Endothelial cell of hepatic sinusoid (primary cell): Measurements from ENCODE around the gene WHRN.

Source experiments
- in situ Hi-C: cut with HindIII; loops from 2 replicates; pipeline ENCODE4 v1.10.0; 2017; ENCODE audit warnings: low sequenced_read_pairs

Gene WHRN

GRCh38 chr9:114428466-114428865 lies 76.8 kb downstream of the WHRN start:
- in situ Hi-C loops, result loop anchor here (5.0 to 25.0 kb wide), 2 partner anchors 99 to 584 kb away; no protein-coding TSS in a partner anchor

GRCh38 chr9:114427644-114428043 lies 77.6 kb downstream of the WHRN start:
- in situ Hi-C loops, result loop anchor here (5.0 to 25.0 kb wide), 2 partner anchors 100 to 585 kb away; no protein-coding TSS in a partner anchor

DNA sequence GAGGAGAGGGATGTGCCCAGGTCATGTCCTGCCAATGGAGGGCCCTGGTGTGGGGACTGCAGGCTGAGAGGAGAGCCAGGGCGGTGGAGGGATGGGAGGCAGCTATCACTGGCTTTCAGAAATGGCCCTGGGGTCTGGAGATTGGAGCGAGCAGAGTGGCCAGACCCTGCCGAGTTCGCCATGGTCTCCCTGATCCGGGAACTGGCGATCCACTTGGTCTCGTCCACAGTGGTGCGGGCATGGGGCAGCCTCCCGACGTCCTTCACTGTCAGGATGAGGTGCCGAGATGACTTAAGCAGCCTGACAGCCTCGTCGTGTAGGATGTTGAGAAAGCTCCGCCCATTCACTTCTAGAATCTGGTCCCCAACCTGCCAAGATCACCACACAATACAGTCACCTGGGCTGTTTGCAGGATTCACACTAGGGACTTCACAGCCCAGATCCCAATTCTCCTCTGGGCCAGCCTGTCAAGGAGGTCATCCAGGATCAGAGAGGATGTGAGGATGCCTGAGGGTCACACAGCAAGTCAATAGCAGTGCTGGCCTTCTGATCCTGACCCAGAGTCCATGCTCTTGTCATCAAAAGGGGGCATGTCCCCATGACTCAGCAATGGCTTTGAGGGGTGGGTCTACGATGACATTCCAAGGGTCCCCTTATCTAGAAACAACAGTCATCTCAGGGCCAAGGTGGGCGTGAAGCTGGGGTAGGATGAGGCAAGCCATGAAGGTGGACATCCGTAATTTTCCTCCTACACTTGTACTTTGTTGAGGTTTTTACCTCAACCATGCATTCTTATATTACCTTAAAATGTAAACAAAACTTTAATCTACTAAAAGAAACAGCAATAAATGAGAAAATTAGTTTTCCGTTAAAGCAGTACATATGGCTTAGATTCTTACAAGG lies 79.0 kb downstream of the WHRN start:
- in situ Hi-C loops, result loop anchor here (5.0 to 25.0 kb wide), 2 partner anchors 101 to 586 kb away; no protein-coding TSS in a partner anchor

GRCh38 chr9:114425126-114425525 lies 80.1 kb downstream of the WHRN start:
- in situ Hi-C loops, result loop anchor here (5.0 to 25.0 kb wide), 2 partner anchors 102 to 587 kb away; no protein-coding TSS in a partner anchor

DNA sequence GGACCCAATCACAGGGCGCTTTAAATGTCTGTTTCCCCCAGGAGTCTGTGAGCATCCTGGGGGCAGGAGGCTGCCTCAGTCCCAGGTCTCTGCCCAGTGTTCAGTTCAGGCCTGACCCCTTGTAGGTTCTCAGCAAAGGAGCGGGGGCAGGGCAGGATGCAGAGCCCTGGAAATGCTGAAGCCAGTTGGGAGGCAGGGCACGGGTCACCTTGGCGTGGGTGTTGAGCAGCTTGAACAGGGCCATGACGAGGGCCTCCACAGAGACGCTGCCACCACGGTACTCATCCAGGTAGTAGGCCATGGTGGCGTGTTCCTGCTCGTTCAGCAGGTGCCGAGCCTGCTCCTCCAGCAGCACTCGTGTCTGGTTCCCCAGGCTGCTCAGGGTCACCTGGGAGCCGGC lies 81.1 kb downstream of the WHRN start:
- in situ Hi-C loops, result no loop called here

- in situ Hi-C loops, result no loop called here
Measured at GRCh38 chr9:114423181-114423580, 82.1 kb downstream of the WHRN start.

GRCh38 chr9:114421147-114421546 lies 84.1 kb downstream of the WHRN start:
- in situ Hi-C loops, result no loop called here

DNA sequence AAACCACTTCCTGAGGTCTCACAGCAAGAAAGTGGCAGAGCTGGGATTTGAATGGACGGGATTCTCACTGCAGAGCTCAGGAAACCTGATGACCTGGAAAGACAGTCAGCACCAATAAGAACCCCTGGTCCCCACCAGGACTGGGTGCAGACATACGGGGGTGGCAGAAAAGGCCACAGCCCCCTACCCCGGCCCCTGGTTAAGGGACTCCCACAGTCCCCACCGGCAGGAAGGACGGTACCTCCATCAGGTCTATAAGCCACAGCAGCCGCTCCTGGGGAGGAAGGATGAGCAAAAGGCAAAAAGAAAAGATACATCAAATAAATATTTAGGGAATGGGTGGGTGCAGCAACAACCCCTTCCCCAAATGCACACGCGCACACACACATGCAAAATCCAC lies 85.5 kb downstream of the WHRN start:
- in situ Hi-C loops, result no loop called here

GRCh38 chr9:114418053-114418452 lies 87.2 kb downstream of the WHRN start:
- in situ Hi-C loops, result no loop called here

DNA sequence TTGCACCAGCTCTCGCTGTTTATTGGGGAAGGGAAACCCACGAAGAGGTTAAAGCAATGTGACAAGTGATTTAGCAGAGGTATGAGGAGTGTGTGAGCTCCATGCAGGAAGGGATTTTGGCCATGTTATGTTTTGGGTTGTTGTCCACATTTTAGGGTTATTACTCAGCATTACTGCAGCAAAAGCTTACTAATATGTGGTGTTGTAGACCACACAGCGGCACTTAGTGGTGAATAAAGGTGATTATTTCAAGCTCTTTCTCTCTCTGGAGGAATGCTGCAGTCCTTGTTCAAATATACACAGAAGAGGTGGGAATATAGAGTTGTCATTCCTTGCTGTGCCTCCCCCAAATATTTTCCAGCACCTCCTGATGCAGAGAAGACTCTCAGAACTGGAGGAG lies 87.8 kb downstream of the WHRN start:
- in situ Hi-C loops, result no loop called here

GRCh38 chr9:114416906-114417305 lies 88.4 kb downstream of the WHRN start:
- in situ Hi-C loops, result no loop called here

DNA sequence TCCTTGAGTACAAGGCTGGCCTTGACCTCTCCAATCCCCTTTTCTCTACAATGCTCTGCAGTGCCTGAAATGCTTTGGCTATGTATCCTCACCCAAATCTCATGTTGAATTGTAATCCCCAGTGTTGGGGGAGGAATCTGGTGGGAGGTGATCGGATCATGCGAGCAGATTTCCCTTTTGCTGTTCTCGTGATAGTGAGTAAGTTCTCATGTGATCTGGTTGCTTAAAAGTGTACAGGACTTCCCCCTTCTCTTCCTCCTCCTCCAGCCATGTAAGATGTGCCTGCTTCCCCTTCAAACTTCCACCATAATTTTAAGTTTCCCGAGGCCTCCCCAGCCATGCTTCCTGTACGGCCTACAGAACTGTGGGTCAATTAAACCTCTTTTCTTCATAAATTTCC lies 89.0 kb downstream of the WHRN start:
- in situ Hi-C loops, result no loop called here

GRCh38 chr9:114414346-114414745 lies 90.9 kb downstream of the WHRN start:
- in situ Hi-C loops, result loop anchor here (5.0 kb wide), 2 partner anchors 58 to 243 kb away; partner anchors contain the start of gene TEX53

DNA sequence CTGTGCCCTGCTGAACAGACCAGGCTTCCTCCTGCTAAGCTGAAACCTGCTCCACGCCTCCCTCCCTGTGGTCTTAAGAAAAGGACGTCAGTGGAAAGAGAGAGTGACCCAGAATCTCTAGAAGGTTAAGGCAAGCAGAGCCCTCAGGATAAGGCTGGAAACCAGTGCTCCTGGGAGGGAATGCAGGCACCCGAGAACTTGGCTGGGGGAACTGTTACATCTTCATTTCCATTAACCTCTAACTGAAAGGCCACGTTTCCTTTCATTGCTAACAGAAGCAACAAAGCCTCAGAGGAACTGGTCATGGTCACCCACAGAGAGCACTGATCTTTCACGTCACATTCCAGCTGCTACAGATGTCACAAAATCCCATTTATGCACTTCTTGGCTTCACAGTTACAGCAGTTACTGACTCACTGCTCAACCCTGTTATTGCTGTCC lies 91.4 kb downstream of the WHRN start:
- in situ Hi-C loops, result loop anchor here (5.0 kb wide), 2 partner anchors 58 to 243 kb away; partner anchors contain the start of gene TEX53

GRCh38 chr9:114412048-114412683 lies 93.1 kb downstream of the WHRN start:
- in situ Hi-C loops, result loop anchor here (5.0 kb wide), 2 partner anchors 60 to 245 kb away; partner anchors contain the start of gene TEX53

DNA sequence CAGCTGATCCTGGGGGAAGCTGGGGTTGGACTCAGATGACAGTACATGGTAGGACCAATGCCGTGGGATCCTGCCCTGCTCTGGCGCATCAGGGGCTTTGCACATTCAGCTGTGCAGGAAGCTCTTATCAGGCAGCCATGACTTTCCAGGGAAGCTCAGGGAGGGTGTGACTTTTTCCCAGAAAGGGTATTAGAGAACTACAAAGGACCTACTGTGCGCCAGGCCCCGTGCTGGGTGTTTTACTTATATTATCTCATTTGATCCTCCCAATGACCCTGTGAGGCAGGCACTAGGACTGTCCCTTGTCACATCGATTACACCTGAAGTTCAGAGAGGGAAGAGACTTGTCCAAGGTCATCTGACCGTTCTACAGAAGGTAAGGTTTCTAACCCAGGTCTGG lies 93.8 kb downstream of the WHRN start:
- in situ Hi-C loops, result loop anchor here (5.0 kb wide), 2 partner anchors 61 to 246 kb away; partner anchors contain the start of gene TEX53

DNA sequence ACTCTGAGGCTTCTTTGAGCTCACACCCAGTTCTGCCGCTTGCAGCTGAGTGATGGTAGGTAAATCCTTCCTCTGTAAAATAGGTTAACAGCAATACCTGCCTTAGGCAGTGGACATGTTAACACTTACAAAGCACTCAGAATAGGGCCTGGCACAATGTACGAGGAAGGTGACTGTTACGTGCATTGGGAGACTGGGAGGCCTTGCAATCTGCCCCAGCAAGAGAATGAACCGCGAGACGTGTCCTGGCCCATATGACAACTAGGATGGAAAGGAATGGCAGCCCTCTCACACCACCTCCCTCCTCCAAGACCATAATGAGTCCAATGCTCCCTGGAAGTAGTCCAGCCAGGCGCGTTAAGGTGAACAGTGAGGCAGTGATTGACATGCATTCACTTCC lies 94.4 kb downstream of the WHRN start:
- in situ Hi-C loops, result loop anchor here (5.0 kb wide), 2 partner anchors 61 to 246 kb away; partner anchors contain the start of gene TEX53

DNA sequence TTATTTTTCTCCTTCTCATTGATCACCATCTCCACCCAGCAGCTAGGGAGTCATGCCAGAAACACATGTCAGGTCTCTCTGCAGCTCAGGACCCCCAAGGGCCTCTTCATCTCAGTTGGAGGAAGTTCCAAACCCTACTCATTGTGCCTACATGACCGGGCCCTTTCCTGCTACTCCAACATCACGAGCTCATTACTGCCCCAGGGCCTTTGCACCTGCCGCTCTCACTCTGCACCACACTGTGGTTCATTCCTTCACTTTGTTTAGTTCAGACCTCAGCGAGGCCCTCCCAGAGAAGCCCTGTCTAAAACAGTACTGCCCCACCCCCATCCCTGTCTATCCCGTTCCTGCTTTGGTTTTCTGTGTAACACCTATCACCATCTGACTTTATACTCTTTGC lies 95.4 kb downstream of the WHRN start:
- in situ Hi-C loops, result loop anchor here (5.0 kb wide), 2 partner anchors 62 to 247 kb away; partner anchors contain the start of gene TEX53

DNA sequence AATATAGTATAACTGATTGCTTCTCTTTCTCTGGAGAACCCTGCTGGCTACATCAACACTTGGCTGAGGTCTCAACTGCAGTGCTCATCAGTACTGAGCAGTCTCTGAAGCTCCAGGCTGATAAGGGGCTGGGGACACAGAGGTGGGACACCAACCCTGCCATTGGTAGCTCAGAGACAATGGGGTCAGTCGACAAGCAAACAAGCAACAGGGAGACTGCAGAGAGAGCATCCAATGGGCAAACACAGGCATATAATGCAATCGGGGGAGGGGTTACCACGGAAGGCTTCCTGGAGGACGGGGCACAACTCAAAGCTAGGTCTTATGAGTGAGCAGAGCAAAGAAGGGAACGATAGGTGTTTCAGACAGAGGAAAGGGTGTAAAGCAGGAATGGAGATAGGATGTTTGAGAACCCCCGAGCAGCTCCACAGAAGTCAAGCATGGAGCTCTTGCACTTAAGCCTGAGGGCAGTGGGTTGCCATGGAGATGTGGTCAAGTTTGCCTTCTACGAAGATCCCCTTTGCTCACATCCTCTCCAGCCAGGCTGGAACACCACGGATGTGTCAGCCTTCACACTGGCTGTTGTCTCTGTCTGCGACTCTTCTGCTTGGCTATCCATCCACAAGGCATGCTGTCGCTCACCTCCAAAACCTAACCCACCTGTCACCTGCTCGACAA lies 96.0 kb downstream of the WHRN start:
- in situ Hi-C loops, result no loop called here

DNA sequence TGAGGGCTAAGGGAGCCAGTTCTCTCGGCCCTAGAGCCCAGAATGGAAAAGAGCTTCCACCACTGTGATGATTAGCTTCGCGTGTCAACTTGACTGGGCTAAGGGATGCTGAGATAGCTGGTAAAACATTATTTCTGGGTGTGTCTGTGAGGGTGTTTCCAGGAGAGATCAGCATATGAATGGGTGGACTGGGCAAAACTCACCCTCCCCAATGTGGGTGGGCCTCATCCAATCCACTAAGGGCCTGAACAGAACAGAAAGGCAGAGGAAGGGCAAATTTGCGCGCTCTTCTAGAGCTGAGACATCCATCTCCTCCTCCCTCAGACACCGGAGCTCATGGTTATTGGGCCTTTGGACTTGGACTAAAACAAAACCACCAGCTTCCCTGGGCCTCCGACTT lies 96.6 kb downstream of the WHRN start:
- in situ Hi-C loops, result no loop called here

DNA sequence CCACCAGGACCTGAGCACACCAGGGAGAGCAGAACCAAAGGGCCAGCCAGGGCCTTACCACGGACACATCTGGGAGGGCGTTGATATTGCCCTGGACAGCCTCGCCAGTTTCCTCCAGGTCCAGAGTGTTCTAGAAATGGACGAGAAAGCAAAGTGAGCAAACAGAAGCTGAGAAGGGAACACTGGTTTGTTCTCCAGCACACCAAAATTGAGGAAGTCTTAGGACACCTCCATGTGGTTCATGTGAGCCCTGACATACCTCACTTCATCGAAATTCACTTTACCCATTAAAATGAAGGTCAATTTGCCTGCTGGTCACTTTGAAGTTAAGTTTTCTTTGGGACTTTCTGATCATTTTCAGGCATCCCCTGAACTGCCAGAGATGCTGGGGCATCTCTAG lies 97.4 kb downstream of the WHRN start:
- in situ Hi-C loops, result no loop called here
